D721Med (cell line): Measurements from ENCODE around the gene JKAMP.

ENCODE experiments used
- DNase-seq: peaks from one replicate; pipeline ENCODE4 v3.0.0; 2011; ENCODE audit warnings: low spot score; ENCODE audit not compliant: insufficient read length
- FAIRE-seq: peaks from 2 replicates; lab custom pipeline; 2011; peaks lifted over from hg19 to GRCh38; lab: Jason Lieb, UNC
- TF ChIP-seq, protein P1 (sequence below): IDR thresholded peaks from 2 replicates; pipeline ENCODE4 v1.5.1; 2012; ENCODE audit warnings: mild to moderate bottlenecking, control low read depth; ENCODE audit not compliant: insufficient read depth; ENCODE audit errors: missing control alignments

Gene JKAMP

DNA sequence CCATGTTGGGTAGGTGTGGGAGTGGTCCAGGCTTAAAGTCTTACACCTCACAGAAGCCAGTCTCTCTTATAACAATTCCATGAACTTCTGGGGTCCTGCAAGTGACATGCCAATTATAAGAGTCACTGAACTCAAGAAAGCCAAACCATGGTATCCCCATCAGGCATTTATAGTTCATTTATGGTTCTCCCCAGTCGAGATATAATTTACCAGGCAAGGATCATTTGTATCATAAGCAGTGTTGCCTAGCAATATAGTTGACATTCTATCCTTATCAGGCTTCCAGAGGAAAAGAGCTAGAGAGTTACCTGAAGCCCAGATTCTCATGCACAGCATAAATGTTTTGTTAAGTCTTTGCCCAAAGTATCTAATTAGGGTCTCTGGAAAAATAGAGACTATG, 8.1 kb downstream of the JKAMP start:
- TF ChIP-seq, protein P1, sequence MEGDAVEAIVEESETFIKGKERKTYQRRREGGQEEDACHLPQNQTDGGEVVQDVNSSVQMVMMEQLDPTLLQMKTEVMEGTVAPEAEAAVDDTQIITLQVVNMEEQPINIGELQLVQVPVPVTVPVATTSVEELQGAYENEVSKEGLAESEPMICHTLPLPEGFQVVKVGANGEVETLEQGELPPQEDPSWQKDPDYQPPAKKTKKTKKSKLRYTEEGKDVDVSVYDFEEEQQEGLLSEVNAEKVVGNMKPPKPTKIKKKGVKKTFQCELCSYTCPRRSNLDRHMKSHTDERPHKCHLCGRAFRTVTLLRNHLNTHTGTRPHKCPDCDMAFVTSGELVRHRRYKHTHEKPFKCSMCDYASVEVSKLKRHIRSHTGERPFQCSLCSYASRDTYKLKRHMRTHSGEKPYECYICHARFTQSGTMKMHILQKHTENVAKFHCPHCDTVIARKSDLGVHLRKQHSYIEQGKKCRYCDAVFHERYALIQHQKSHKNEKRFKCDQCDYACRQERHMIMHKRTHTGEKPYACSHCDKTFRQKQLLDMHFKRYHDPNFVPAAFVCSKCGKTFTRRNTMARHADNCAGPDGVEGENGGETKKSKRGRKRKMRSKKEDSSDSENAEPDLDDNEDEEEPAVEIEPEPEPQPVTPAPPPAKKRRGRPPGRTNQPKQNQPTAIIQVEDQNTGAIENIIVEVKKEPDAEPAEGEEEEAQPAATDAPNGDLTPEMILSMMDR = no peak
- DNase-seq (no peak), FAIRE-seq (no peak)

DNA sequence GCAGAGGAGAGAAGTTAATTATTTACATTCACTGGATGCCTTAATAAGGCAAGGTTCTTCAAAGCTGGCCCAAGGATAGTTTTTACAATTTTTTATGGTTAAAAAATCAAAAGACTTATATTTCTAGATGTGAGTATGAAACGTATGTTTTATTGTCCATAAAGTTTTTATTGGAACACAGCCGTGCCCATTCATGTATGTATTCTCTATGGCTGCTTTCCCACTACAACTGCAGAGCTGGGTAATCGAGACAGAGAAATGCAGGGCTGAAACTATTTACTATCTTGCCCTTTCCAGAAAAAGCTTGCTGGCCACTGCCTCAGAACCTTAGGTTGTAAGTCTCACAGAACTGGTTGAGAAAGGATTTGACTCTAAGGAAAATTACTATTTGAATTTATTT, 16.4 kb downstream of the JKAMP start:
- TF ChIP-seq, protein P1 = no peak
- FAIRE-seq (no peak), DNase-seq (no peak)

DNA sequence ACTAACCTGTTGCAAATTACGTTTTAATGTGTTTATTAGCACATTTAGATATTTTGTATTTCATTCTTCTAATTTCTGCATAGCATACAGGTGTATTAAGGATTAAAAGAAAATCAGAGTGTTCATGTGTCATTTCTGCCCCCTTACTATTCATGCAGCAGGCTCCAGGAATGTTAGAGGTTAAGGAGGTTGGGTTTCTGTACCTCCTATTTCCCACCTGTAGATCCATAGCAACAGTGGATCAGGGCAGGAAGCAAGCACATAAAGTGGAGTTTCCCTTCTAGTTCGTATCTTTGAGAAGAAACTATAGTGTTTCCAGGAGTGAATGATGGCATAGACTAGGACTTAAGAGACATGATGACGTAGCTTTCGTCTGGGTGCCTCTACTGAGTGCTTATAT, 18.9 kb downstream of the JKAMP start:
- FAIRE-seq (no peak), DNase-seq (no peak)
- TF ChIP-seq, protein P1 = no peak

DNA sequence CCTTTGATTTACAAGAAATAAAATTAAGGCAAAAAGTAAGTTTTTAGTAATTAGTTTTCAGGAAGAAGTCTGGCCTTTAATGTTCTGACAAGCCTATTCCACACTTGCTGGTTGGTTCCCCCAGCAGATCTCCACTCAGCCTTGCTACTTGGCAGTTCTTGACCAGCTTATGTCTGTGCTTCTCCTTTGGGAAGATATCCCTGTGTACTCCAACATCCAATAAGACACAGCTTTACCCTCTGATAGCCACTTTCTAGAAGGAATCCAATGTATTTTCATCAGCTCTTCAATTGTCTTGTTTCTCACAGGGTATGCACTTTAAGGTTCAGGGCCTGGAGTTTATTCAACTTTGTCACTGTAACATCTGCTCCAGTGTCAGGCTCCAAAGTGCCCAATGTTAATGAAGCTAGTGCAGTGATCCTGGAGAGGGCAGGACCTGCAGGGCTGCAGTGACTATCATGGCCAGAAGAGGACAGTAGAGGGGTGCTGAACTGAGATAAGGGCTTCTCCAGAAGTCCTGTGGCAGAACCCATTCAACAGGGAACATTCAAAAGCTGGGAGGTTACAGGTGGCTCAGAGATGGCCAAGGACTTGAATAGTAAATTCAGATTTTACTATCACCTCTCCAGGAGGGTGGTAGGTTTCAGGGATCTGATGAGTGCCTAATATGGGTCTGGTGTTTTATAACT, 22.9 kb downstream of the JKAMP start:
- TF ChIP-seq, protein P1 = peak; percentile 91
- FAIRE-seq (peak; percentile 16), DNase-seq (peak; percentile 21)

DNA sequence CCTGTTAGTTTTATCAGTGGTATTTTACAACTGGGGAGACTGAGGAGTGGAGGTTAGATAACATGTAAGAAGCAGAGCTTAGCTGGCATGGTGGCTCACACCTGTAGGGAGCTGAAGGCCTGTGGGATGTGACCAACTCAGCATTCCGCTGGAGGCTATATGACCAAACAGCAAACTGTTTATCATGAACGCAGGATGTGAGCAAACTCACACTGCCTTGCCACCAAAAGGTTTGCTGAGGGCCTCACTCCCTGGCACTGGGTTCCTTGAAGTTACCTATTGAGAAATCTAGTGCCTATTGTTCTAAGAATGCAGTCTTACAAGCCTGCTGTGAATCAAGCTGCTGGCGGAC, 23.4 kb downstream of the JKAMP start:
- TF ChIP-seq, protein P1 = no peak
- DNase-seq (no peak), FAIRE-seq (no peak)

DNA sequence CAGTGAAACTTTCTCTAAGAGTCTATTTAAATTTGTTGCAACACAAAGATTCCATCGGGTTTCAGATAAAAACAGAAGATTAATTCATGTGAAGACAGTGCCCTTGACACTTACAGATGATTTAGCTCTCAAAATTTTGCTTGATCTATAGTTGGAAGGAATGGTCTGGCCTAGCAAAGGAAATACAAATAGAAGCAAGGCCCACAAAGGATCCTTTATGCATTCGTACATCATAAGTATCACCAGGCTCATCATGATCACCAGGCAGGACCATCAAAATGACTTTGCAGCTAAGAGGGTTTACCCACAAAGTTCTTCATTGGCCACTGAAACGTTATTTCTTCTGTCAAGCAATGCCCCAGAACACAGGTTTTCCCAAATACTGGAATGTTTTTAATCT, 24.8 kb downstream of the JKAMP start:
- no peak for DNase-seq
- FAIRE-seq = no peak
- TF ChIP-seq, protein P1 = no peak

DNA sequence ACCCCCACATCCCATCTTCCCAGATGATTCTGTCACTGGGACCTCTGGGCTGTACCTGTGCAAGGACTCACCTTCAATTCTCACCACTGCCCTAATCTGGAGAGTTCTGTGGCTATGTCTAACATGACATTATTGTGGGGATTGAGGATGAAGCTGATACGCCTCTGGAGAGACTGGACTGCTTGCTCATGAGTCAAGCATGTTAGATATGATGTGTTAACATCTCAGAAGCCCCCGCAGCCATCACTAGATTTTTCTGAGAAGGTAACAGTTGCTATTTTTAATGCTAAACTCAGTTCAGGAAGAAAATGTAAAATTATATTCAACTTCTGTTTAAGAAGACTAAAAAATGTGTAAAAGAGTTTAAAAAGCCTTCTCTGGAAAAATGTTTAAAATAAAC, 25.7 kb downstream of the JKAMP start:
- TF ChIP-seq, protein P1 = no peak
- no peak for DNase-seq
- FAIRE-seq = no peak
